GM11168 (cell line): Measurements from ENCODE around the gene GLB1L2.
"Not testable (repeated sequence)": the region's sequence is repeated elsewhere in the genome, so short reads cannot be mapped to it uniquely, and the experiment has no call there.

Source experiments
- in situ Hi-C: fragments of 300-500 bp; cut with MboI; formaldehyde crosslinking; loops from one replicate; pipeline ENCODE4 v1.12.0; 2022; ENCODE audit warnings: low sequenced_read_pairs; ENCODE audit not compliant: unreplicated experiment

Gene GLB1L2

GRCh38 chr11:134331354-134332188 lies at the start of gene GLB1L2:
GLB1L2 (plus strand) TSS chr11:134331988; CDS start chr11:134332062, 74 bp downstream.
- in situ Hi-C loops = no loop called here

- in situ Hi-C loops = no loop called here
Observed at GRCh38 chr11:134282121-134283045, 49.4 kb upstream of the GLB1L2 start.

GRCh38 chr11:134283461-134284230 lies 48.1 kb upstream of the GLB1L2 start:
- in situ Hi-C loops = no loop called here

GRCh38 chr11:134284349-134284748 lies 47.4 kb upstream of the GLB1L2 start:
- in situ Hi-C loops = not testable (repeated sequence)

- in situ Hi-C loops = no loop called here
Observed at GRCh38 chr11:134287561-134287960, 44.2 kb upstream of the GLB1L2 start.

- in situ Hi-C loops = no loop called here
Observed at GRCh38 chr11:134288486-134288885, 43.3 kb upstream of the GLB1L2 start.

GRCh38 chr11:134289167-134289566 lies 42.6 kb upstream of the GLB1L2 start:
- in situ Hi-C loops = no loop called here

GRCh38 chr11:134289789-134290188 lies 42.0 kb upstream of the GLB1L2 start:
- in situ Hi-C loops = no loop called here

- in situ Hi-C loops = no loop called here
Observed at GRCh38 chr11:134290646-134291045, 41.1 kb upstream of the GLB1L2 start.

- in situ Hi-C loops = no loop called here
Observed at GRCh38 chr11:134291196-134291595, 40.6 kb upstream of the GLB1L2 start.

- in situ Hi-C loops = no loop called here
Observed at GRCh38 chr11:134292661-134293060, 39.1 kb upstream of the GLB1L2 start.

- in situ Hi-C loops = no loop called here
Observed at GRCh38 chr11:134293119-134294113, 38.4 kb upstream of the GLB1L2 start.

- in situ Hi-C loops = no loop called here
Observed at GRCh38 chr11:134294664-134295063, 37.1 kb upstream of the GLB1L2 start.

GRCh38 chr11:134312223-134312622 lies 19.6 kb upstream of the GLB1L2 start:
- in situ Hi-C loops = no loop called here

- in situ Hi-C loops = no loop called here
Observed at GRCh38 chr11:134312807-134313206, 19.0 kb upstream of the GLB1L2 start.

GRCh38 chr11:134313379-134313778 lies 18.4 kb upstream of the GLB1L2 start:
- in situ Hi-C loops = no loop called here

GRCh38 chr11:134313821-134314607 lies 17.8 kb upstream of the GLB1L2 start:
- in situ Hi-C loops = no loop called here

GRCh38 chr11:134317103-134317502 lies 14.7 kb upstream of the GLB1L2 start:
- in situ Hi-C loops = no loop called here
